Right lobe of liver (tissue), 4 donors: ENCODE data around the gene ARHGAP22.

Experiments used
- CTCF ChIP-seq, 4 donors: fragments of 200-600 bp in 3 of 4; fragments of 450-650 bp in 1 of 4; IDR thresholded peaks; one replicate each; pipeline versions ENCODE4 v1.5.1 to v1.8.0; 2016 to 2022; ENCODE audit warnings: antibody characterized with exemption in 4 of 4, mild to moderate bottlenecking in 2 of 4
- POLR2A ChIP-seq: fragments of 450-650 bp; IDR thresholded peaks from one replicate; pipeline ENCODE4 v1.6.1; 2017; ENCODE audit warnings: antibody characterized with exemption, mild to moderate bottlenecking
- donor health status: DM: no; HTN: no; CAD: no.
- donor health status: DM: no; HTN: no; CAD: no.
- donor health status: DM: no; HTN: yes; CAD: no.

- TF ChIP-seq CTCF (IDR thresholded peaks at IDR 0.05), result no peak
- no peak for TF ChIP-seq POLR2A
Measured at GRCh38 chr10:48454302-48455054, 150.4 kb downstream of the ARHGAP22 start.
